SH-SY5Y (cell line): ENCODE data around the gene SMARCD1.

ENCODE experiments used
- GATA2 ChIP-seq: IDR thresholded peaks from 2 replicates; pipeline ENCODE4 v1.6.1; 2011; ENCODE audit warnings: mild to moderate bottlenecking, low read depth, low read length
- GATA3 ChIP-seq: IDR thresholded peaks from 2 replicates; pipeline ENCODE4 v1.6.1; 2011; ENCODE audit warnings: low read depth, mild to moderate bottlenecking, low read length, moderate library complexity

- TF ChIP-seq GATA2 (no peak), GATA3 (no peak)
These were observed 20.8 kb downstream of the SMARCD1 start for GRCh38 chr12:50105913-50106450.
